ENCODE data around the gene BMPR1B.
"Not testable (repeated sequence)": the region's sequence is repeated elsewhere in the genome, so short reads cannot be mapped to it uniquely, and the experiment has no call there.

Gene BMPR1B

DNA sequence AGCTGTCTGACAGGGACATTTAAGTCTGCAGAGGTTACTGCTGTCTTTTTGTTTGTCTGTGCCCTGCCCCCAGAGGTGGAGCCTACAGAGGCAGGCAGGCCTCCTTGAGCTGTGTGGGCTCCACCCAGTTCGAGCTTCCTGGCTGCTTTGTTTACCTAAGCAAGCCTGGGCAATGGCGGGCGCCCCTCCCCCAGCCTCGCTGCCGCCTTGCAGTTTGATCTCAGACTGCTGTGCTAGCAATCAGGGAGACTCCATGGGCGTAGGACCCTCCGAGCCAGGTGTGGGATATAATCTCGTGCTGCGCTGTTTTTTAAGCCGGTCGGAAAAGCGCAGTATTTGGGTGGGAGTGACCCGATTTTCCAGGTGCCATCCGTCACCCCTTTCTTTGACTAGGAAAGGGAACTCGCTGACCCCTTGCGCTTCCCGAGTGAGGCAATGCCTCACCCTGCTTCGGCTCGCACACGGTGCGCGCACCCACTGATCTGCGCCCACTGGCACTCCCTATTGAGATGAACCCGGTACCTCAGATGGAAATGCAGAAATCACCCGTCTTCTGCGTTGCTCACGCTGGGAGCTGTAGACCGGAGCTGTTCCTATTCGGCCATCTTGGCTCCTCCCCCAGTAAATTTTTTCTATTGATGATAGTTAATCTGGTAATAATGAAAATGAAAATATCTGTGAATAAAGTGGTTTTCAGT, 83.6 kb downstream of the BMPR1B start:
- not testable (repeated sequence) for DNase-seq

DNA sequence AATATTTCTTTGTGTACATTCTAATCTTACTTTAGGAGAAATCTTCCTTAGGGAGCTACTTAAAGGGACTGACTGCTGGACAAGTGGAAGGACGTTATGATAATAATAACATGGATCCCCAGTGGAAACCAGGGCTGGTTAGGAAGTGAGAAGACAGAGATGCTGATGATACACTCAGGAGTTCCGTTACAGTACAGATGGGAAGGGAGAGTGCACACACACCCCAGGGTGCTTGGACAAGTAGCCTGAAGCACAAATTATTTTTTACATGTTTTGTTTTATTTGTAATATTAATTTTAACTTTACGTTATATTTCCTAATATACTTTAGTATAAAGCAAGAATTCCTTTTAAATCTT, 84.1 kb downstream of the BMPR1B start:
- no peak for DNase-seq

DNA sequence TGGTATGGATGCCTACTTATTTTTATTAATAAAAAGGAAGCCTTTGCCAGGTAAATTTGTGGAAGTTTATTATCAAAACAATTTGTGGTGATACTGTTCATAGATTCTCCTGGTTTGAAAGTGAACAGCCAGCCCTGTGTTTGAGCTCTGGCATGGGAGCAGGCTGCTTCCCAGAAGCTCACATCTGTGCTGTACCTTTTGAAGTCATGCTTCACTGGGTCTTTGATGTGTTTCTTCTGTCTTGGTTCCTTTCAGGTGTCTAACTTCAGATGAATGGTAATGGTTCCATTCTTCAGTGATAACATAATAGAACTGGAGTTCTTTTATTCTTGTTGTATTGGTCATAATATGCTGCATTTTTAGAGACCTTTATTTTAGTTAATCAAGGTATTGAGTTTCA, 85.5 kb downstream of the BMPR1B start:
- DNase-seq: peak; percentile 2

DNA sequence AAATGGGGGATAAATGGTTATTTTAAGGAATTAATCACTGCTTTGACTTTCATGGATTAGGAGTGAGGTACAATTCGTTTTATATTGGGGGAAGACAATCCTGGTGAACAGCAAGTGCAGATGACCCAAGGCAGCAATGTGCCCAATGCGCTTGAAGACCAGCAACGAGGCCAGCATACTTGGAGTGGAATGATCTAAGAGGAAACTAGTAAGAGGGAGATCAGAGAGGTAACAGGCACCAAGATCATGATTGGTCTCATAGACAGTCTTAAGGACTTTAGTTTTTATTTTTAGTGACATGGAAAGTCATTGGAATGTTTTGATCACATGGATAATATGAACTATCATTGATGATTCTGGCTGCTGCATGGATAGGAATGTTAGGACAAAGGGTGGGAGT, 90.6 kb downstream of the BMPR1B start:
- DNase-seq: no peak

DNA sequence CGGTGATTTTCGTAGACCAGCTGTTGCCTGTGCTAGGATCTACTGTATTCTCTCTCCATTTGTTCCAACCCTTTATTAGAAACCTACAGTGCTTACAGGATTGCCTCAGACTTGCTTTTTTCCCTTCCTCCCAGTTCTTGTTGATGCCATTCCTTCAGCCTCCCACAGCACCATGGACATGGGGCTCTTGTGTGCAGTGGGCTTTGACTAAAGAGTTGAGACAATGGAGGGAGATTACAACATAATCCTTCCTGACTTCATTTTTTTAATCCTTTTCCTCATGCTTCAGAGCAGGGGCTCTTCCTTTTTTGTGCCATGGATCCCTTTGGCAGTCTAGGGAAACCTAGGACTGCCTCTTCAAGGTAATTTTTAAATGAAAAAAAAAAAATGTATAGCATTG, 92.1 kb downstream of the BMPR1B start:
- DNase-seq: no peak

DNA sequence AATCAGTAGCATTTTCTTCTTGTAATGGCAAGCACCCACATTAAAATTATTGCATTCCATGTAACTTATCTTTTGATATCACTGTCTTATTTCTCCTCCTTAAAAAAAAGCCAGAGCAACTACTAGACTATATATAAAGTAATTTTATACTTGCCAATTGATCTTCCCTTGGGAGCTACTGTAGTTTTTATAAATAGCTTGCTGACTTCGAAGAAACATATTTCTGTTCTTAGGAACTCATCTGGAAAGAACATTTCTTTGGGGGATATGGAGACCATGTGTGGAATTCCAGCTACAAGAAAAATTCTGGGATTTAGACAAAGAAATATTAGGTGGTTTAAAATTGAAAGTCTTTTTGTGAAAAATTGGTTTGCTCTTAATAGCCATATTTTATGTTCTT, 94.9 kb downstream of the BMPR1B start:
- DNase-seq: no peak

DNA sequence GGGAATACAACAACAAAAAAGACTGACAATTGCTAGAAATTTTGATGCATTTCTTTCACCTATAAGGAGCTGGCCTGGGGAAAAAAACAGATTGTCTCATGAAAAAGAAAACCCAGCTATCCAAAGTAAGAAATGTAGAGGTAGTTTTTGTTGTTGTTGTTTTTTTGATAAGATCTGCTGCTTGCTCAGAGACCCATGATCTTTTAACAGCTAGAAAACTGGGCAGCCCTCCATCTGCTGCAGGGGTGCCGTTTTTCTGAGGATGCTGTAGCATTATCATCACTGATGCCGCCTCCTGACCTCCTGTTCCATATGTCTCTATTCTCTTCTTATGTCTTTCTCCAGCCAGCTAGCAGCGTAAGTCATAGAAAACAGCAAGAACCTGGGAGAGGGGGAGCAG, 98.3 kb downstream of the BMPR1B start:
- DNase-seq: no peak

DNA sequence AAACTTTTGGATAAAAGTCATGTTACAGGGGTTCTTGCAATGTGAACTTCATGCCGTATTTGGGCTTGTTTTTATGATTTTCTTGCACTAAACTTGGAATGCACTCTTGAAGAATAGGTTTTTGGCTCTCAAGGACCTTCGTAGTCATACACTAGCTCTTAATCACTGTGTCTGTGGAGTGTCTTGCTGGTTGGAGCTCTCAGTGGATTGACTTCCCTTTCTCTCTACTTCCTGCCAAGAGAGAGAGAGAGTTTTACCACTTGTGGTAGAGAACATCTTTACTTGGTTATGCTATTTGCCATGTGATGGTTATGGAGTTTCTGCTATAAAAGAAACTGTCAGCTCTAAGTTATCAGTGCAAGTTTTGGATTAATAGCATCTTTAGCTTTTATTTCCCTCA, 112.4 kb downstream of the BMPR1B start:
- no peak for DNase-seq

DNA sequence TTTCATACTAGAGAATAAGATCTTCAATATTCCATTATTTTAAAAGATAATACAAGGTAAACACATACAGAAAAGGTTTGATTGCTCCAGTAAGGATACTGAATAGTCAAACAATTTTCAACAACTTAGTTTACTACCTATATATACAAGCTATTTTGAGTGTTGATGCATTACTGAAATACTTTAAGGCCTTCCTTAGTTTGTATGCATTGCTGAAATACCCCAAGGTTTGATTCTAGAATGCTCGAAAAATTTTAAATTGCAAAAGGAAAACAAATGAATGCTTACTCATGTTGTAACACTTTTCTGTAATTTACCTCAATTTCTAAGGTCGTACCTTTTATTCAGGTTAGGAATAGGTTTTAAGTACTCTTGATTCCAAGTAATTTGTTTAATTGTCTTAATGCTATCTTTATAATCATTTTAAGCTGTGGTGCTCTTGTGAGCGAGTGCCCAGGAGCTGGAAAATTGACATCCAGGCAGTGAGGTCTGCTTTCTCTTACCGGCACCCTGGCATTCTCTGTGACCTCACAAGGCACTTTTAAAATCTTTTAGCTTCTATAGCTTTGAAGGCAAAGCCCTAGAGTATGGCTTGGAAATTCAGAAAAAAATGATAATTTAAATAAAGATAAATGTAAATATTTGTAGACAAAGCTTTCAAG, 114.0 kb downstream of the BMPR1B start:
- DNase-seq: no peak

DNA sequence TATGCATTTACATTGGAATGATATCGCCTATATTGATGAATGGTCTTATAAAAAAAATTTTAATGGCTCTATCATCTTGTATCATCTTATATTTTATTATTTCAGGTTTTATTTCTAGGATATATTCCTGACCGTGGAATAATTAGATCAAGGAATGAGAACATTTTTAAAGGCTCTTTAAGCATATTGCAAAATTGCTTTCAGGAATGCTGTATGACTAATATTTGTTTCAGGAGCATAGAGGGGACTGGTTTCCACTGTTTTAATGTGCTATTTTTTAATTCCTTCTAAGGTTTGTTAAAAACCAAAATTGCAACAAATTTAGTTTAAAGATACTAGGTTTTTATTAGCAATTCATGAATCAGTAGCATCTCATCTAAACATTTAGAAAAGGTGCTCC, 120.2 kb downstream of the BMPR1B start:
- no peak for DNase-seq

DNA sequence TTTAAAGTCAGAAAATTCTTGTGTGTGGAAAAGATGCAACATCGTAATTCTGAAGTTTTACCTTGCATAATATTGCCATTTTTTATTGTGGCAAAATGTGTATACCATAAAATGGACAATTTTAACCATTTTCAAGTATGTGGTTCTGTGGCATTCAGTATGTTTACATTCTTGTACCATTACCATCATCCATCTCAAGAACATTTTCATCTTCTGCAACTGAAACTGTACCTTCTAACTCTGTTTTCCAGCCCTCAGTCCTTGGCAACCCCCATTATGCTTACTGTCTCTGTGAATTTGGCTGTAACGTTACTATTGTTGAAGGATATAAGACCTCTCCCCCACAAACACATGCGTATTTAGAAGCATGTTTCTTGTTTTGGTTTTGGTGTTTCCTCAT, 123.2 kb downstream of the BMPR1B start:
- DNase-seq: no peak

DNA sequence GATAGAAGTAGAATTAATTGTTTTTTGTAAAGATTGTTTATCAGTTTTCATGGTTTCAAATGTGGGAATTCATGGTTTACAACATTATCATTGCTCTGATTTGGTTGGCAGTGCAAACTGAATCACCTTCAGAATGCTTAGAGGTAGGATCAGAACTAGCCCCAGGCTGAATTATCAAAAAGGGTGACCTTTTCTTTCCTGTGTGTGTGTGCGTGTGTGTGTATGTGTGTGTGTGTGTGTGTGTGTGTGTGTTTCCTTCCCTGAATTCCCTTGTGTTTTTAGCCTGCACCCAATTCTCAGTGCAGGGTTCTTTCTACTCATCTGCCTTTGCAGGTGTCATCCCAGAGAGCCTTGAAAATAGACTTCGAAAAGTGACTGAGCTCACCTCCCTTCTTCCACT, 125.0 kb downstream of the BMPR1B start:
- no peak for DNase-seq

DNA sequence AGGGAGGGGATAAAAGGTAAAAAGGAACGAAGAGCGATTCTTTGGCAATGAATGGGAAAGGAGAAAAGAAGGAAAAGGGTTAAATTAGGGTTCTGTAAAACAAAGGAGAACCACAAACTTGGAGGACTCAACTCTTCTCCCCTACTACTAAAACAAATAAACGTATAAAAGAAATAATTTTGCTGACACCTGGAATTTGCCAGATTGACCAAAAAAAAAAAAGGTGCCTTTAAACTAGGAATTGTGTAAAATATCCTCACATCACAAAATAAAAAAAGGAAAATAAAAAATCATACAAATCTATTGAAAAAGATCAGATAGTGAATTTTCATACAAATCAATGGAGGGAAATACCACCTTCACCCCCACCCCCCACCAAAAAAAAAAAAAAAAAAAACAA, 129.3 kb downstream of the BMPR1B start:
- DNase-seq: no peak

DNA sequence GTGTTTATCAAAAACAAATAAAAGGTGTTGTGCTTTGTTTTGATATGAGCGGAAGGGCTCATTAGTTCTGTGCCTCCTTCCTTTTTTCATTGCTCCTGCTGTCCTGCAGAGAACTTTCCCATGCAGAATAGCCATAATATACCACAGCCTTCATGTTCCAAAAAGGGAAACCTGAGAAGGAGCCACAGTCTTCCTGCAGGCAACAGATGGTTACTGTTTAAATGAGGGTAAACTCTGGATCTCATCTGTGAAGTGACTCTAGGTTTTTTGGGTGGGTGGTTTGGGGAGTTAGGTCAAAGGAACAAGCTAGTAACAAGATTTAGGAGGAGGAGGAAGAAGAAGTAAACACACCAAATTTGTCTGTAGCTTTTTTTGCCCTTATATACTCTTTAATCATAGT, 131.8 kb downstream of the BMPR1B start:
- DNase-seq: no peak

DNA sequence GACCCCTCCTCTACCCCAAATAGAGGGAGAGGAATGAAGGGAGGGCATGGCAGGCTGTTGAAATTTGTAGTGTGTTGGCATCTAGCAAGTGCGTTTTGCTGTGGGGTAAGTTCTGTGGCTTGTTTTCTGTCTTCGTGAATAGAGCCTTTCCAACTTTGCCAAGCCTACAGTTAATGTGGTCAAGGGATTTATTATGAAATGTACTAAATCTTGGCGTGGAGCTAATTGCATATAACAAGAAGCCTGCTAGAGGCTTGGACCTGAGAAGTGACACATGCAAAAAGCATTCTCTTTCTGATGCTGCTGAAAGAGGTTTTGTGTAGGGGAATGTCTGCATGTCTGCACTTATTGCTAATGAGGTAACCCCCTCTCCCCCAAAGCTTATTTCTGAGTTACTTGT, 132.2 kb downstream of the BMPR1B start:
- no peak for DNase-seq

DNA sequence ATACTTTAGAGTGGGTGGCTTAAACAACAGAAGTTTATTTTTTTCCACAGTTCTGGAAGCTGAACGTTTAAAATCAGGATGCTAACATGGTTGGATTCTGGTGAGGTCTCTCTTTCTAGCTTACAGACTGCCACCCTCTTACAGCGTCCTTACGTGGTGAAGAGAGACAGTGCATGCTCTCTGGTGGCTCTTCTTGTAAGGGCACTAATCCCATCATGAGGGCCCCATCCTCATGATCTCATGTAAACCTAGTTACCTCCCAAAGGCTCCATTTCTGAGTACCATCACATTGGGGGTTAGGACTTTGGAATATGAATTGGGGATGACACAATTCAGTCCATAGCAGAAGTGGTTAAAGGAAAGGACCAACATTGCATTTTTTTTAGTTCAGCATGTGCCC, 132.8 kb downstream of the BMPR1B start:
- no peak for DNase-seq

DNA sequence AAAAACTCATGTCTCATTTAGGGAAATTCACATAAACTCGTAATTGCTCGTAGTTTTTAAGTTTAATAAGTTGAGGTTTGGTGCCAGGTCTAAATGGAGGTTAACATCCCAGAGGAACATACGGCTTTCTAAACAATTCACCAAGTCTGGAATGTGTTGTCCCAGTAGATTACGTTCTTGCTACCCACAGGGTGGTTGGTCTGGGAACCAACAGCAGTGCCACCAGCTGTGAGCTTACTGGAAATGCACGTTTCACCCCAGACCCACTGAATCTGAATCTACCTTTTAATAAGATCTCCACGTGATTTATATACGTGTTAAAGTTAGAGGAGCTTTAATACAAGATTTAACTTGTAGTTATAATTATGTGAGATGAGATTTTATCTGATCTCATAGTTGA, 134.3 kb downstream of the BMPR1B start:
- no peak for DNase-seq

DNA sequence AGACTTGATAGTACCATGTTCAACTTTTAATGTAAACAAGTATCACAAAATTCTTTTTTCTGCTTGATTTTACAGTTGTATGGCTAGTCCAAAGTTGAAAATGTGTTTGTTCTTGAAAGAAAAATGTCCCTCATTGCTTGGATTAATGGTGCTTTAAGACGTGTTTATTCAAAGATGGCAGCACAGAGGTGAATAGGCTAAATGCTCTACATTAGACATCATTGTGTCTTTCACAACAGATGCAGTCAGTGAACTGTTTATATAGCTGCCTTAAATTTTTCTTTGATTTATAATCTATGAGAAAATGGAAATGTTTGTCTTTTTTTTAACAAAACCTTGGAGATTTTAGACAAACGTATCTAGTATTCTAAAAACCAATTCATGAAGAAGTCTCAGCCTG, 137.3 kb downstream of the BMPR1B start:
- DNase-seq: no peak

DNA sequence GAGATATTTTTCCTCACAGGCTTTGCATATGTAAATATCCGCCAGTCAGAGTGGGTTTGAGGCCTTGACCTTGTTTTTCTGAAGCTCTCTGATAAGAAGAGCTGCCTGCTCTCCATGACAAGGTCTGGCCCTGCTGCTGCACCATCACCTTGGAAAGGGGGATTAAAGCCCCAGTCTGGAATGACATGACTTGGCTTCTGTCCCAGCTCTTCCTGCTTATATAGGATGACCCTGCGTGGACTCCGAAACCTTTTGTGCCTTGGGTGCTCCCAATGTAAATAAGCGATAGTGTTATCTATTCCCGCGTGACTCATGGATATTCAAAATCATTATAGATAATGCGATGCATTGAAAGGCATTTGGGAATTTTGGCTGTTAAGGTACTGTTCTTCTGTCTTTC, 139.3 kb downstream of the BMPR1B start:
- DNase-seq: no peak

DNA sequence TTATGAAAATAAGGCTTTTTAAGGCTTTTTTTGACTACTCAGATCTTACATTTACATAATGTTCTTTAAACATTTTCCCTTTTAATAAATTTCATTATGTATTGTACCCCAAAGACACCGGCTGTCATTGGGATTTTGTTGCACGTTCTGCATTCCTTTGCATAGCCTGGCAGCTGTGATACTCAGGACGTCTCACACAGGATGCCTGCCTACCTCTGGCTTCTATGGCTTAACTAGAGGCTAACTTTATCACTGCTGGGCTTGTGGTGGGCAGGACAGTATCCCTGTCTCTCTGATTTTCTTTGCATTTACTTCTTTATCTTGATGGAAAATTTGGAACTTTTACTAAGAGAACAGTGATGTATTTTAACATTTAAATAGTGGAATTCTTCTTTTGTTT, 147.8 kb downstream of the BMPR1B start:
- no peak for DNase-seq

DNA sequence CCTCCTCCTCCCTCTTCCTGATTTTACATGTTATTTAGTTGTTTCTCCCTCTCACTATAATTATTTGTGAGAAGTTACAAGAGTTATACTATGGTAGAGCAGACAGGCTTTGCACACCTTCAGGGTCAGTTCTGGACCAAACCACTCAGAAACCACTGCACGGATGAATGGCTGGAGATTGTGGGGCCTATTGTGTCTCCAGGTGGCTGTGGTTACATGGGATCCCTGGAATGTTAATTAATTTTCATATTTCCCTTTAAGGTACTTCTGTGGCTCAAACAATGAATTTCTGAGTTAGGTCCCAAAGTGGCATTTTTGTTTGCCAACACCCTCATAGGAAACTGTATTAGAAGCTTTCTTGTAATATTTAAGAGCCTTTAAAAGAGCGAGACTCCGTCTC, 151.9 kb downstream of the BMPR1B start:
- DNase-seq: peak; percentile 37

DNA sequence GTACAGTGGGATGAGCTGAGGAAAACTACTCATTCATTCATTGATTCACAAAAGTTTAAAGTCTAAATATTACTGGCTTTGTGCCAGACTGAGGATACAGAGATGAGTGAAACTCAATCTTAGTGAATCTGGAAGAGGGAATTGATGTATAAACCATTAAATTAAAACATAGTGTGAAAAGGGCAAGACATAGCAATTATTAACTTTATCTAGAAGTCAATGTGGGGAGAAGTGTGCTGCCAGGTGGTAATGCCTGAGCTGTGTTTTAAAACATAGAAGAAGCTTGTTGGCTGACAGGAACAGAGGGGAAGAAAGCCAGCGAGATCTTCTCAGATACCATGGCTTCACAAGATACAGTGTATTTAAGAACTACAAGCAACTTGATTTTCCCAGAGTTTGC, 153.4 kb downstream of the BMPR1B start:
- DNase-seq: no peak

DNA sequence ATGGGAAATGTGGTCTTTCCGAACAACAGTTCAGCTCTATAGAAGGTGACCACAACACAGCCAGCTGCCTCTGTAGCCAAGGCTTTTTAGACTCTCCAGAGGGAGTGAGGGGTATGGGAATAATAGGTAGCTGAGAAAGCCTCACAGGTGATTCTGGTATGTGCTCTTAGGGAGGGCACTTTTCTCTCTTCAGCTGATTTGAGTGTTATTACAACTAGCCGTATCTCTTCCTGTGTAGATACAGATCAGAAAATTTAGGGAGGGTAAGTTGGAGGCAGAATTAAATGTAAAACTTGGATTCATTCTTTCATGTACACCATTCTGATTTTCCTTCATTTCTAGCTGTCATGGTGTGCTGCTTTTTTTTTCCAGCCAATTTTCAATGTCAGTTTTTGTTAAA, 154.9 kb downstream of the BMPR1B start:
- DNase-seq: no peak

DNA sequence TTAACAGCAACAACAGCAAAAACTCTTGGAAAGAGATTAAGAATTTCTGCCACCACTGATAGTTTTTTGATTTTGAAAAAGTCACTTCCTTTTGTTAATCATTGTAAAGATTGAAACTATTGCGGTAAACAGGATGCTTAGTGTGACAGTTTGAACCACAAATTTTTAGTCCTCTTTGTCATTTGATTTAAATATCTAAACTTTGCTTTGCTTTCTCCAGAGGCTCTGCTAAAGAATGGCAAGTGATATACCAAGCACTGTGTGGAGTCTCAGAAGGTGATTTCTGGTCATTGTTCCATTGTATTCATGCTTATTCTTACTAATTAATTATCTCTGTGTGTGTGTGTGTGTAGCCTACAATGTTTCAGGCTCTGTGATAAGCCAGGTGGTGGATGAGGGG, 155.6 kb downstream of the BMPR1B start:
- DNase-seq: no peak

DNA sequence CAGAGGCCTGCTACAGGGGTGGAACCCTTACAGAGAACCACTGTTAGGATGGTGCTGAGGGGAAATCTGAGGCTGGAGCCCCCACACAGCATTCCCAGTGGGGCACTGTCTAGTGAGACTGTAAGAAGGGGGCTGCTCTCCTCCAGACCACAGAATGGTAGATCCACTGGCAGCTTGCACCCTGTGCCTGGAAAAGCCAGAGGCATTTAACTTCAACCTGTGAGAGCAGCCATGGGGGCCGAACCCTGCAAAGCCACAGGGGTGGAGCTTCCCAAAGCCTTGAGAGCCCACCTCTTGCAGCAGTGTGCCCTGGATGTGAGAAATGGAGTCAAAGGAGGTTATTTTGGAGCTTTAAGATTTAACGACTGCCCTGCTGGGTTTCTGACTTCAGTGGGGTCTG, 159.4 kb downstream of the BMPR1B start:
- DNase-seq: no peak
